Type B pancreatic cell (in vitro differentiated cells): ENCODE measurements around the gene NUP85. TPM values are rescaled to one million over a fixed set of nuclear protein-coding genes. Genes with fewer than 3 reads are reported as not detected.
A peak's percentile ranks its signal among the peaks of the same experiment; 100 is the strongest.
"Not testable (repeated sequence)": the region's sequence is repeated elsewhere in the genome, so short reads cannot be mapped to it uniquely, and the experiment has no call there.

Experiments
- DNase-seq: peaks from one replicate; pipeline ENCODE4 v3.0.0; 2021; ENCODE audit warnings: mixed read lengths; ENCODE audit not compliant: unreplicated experiment; ENCODE audit errors: extremely low spot score
- H3K27ac Mint-ChIP-seq: 2 replicates; pipeline ENCODE4 v1.8.0; 2021; ENCODE audit warnings: mild to moderate bottlenecking, mixed read lengths
- H3K27me3 Mint-ChIP-seq: 2 replicates; pipeline ENCODE4 v1.8.0; 2021; ENCODE audit warnings: mixed read lengths
- H3K36me3 Mint-ChIP-seq: 2 replicates; pipeline ENCODE4 v1.8.0; 2021; ENCODE audit warnings: mixed read lengths
- H3K4me1 Mint-ChIP-seq: one replicate; pipeline ENCODE4 v1.8.0; 2021; ENCODE audit warnings: mixed read lengths; ENCODE audit not compliant: unreplicated experiment
- H3K4me3 Mint-ChIP-seq: 2 replicates; pipeline ENCODE4 v1.8.0; 2021; ENCODE audit warnings: mild to moderate bottlenecking, mixed read lengths
- H3K9me3 Mint-ChIP-seq: 2 replicates; pipeline ENCODE4 v1.8.0; 2021; ENCODE audit warnings: mixed read lengths
- total RNA-seq: library from RNA; stranded (reverse); gene quantifications from 2 replicates; pipeline ENCODE4 v1.2.1, GENCODE V29; 2021; ENCODE audit warnings: low replicate concordance
- TF ChIP-seq, protein P1 (sequence below): fragments of 200-600 bp; sonication (generic); conservative IDR thresholded peaks from 2 replicates; pipeline ENCODE4 v1.5.0; 2021; ENCODE audit warnings: antibody characterized with exemption, mild to moderate bottlenecking

NUP85 gene
- total RNA-seq, 1 donor from 2014 or later = 84.1 TPM

DNA sequence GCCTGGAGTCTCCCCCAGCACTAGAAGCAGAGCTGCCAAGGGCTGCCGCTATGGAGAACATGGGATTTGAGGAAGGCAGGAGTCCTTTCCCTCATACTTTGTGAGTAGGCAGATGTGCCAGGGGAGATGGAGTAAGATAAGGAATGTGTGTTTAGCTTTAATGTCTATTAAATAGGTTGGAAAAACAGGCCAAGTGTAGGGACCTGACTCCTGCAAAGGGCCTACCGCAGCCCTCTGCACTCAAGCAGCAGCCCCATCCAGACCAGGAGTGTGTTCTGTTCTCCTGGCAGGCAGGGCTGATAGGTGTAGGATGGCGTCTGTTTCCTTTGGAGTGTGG lies 67.3 kb downstream of the NUP85 start:
- no peak overlapping the region for H3K27ac Mint-ChIP-seq
- DNase-seq = no peak
- peaks cover 19% of the 10 kb centered on the region for H3K4me1 Mint-ChIP-seq
- TF ChIP-seq, protein P1, sequence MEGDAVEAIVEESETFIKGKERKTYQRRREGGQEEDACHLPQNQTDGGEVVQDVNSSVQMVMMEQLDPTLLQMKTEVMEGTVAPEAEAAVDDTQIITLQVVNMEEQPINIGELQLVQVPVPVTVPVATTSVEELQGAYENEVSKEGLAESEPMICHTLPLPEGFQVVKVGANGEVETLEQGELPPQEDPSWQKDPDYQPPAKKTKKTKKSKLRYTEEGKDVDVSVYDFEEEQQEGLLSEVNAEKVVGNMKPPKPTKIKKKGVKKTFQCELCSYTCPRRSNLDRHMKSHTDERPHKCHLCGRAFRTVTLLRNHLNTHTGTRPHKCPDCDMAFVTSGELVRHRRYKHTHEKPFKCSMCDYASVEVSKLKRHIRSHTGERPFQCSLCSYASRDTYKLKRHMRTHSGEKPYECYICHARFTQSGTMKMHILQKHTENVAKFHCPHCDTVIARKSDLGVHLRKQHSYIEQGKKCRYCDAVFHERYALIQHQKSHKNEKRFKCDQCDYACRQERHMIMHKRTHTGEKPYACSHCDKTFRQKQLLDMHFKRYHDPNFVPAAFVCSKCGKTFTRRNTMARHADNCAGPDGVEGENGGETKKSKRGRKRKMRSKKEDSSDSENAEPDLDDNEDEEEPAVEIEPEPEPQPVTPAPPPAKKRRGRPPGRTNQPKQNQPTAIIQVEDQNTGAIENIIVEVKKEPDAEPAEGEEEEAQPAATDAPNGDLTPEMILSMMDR = no peak
- H3K27me3 Mint-ChIP-seq = peaks cover 3% of the 10 kb centered on the region
- H3K4me3 Mint-ChIP-seq = peak overlapping the region; percentile 72
- no peaks in the 10 kb centered on the region for H3K9me3 Mint-ChIP-seq
- peaks cover 2% of the 10 kb centered on the region for H3K36me3 Mint-ChIP-seq

DNA sequence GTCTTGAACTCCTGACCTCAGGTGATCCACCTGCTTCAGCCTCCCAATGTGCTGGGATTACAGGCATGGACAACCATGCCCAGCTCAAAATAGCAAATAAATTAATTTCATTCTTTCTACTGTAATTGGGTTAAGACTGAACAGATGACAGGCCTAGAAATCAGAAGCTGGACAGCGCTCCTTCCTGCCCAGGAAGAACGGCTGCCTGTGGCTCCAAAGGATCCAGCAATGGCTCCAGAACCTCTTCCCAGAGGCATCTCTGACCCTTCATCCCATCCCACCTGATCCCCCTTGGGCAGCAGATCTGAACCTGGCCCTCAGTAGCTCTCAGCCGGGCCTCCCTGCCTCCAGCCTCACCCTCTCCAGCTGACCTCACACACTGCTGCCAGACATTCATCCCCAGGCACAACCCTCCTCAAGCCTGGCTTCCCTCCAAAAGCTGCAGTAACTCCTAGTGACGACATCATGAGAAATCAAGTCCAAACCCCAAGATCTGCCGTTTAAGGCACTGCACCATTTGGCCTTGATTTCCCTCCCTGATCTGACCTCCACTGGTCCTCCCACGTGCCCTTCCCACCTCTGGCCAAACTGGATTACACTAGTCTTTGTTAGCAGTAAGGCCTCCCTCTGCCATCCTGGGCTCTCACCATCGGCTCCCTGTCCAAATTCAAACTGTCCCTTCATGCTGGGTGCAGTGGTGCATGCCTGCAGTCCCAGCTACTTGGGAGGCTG lies 68.7 kb downstream of the NUP85 start:
- peaks cover 2% of the 10 kb centered on the region for H3K27me3 Mint-ChIP-seq
- TF ChIP-seq, protein P1 = no peak
- no peaks in the 10 kb centered on the region for H3K9me3 Mint-ChIP-seq
- no peak for DNase-seq
- H3K27ac Mint-ChIP-seq = no peak overlapping the region
- peaks cover 3% of the 10 kb centered on the region for H3K36me3 Mint-ChIP-seq
- peaks cover 14% of the 10 kb centered on the region for H3K4me1 Mint-ChIP-seq
- H3K4me3 Mint-ChIP-seq = peak overlapping the region; percentile 35

DNA sequence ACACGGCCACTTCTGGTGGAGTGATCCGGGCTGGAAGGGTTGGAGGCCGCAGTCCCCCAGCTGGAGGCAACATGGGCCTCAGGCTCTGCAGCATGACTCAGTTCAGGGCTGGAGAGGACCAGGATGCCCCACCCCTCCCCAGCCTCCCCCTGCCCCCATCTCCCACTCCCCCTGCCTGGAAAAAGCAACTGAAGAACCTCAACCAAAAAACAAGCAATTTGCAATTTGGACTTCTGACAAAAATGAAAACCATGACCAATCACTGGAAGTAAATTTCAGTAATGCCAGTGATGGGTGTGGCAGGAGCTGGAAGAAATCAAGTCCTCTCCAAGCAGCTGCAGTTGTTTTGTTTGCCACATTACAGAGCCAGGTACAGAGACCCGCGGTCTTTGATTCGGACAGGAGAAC lies 72.2 kb downstream of the NUP85 start:
- no peak overlapping the region for H3K4me3 Mint-ChIP-seq
- DNase-seq = no peak
- H3K36me3 Mint-ChIP-seq = peaks cover 3% of the 10 kb centered on the region
- H3K27me3 Mint-ChIP-seq = no peaks in the 10 kb centered on the region
- peak overlapping the region; percentile 89 for H3K27ac Mint-ChIP-seq
- TF ChIP-seq, protein P1 = no peak
- peaks cover 4% of the 10 kb centered on the region for H3K4me1 Mint-ChIP-seq
- H3K9me3 Mint-ChIP-seq = no peaks in the 10 kb centered on the region

DNA sequence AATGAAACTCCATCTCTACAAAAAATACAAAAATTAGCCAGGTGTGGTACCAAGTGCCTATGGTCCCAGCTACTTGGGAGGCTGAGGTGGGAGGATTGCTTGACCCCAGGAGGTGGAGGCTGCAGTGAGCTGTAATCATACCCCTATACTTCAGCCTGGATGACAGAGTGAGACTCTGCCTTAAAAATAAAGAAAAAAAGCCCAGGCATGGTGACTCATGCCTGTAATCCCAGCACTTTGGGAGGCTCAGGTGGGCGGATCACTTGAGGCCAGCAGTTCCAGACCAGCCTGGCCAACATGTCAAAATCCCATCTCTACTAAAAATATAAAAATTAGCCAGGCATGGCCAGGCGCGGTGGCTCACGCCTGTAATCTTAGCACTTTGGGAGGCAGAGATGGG lies 74.7 kb downstream of the NUP85 start:
- not testable (repeated sequence) for H3K4me3 Mint-ChIP-seq, H3K9me3 Mint-ChIP-seq, DNase-seq, H3K36me3 Mint-ChIP-seq, H3K4me1 Mint-ChIP-seq, H3K27me3 Mint-ChIP-seq, H3K27ac Mint-ChIP-seq

DNA sequence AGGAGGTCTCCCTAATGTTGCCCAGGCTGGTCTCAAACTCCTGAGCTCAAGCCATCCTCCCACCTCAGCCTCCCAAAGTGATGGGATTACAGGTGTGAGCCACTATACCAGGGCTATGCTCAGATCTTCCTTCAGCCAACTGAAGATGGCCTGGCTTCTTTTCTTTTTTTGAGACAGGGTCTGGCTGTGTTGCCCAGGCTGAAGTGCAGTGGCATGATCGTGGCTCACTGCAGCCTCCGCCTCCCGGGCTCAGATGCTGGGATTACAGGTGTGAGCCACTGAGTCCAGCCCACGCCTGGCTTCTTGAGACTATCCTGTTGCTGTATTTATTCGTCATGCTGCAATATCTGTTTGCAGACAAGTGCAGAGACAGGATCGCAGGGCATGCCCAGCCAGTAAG lies 79.6 kb downstream of the NUP85 start:
- no peak for DNase-seq
- Mint-ChIP-seq H3K27me3 (no peaks in the 10 kb centered on the region), H3K27ac (no peak overlapping the region), H3K4me1 (peaks cover 10% of the 10 kb centered on the region), H3K9me3 (no peaks in the 10 kb centered on the region), H3K36me3 (peaks cover 5% of the 10 kb centered on the region), H3K4me3 (no peak overlapping the region)
- TF ChIP-seq, protein P1 = no peak

Other genes with a start within 250 kb of the NUP85 start
- 36.6 and 106 TPM in 2 replicates for gene HID1, start 232.9 kb upstream of the NUP85 start, total RNA-seq
- 34.9 and 96.2 TPM in 2 replicates for gene CDR2L, start 218.0 kb upstream of the NUP85 start, total RNA-seq
- gene MRPL58, start 193.0 kb upstream of the NUP85 start, total RNA-seq = 27.9 and 28.5 TPM in 2 replicates
- gene ATP5PD, start 158.7 kb upstream of the NUP85 start, total RNA-seq = 239 and 287 TPM in 2 replicates
- gene KCTD2, start 158.5 kb upstream of the NUP85 start, total RNA-seq = 22.3 and 26.1 TPM in 2 replicates
- 16.4 and 42.0 TPM in 2 replicates for gene SLC16A5, start 117.7 kb upstream of the NUP85 start, total RNA-seq
- gene ARMC7, start 95.7 kb upstream of the NUP85 start, total RNA-seq = 14.0 and 19.7 TPM in 2 replicates
- 33.6 and 40.7 TPM in 2 replicates for gene NT5C, start 73.9 kb upstream of the NUP85 start, total RNA-seq
- gene JPT1, start 51.2 kb upstream of the NUP85 start, total RNA-seq = 136 and 170 TPM in 2 replicates
- 465 and 602 TPM in 2 replicates for gene SUMO2, start 22.7 kb upstream of the NUP85 start, total RNA-seq
- gene GGA3, start 55.9 kb downstream of the NUP85 start, total RNA-seq = 49.7 and 64.4 TPM in 2 replicates
- gene MRPS7, start 56.2 kb downstream of the NUP85 start, total RNA-seq = 67.0 and 70.9 TPM in 2 replicates
- gene MIF4GD, start 65.6 kb downstream of the NUP85 start, total RNA-seq = 11.9 and 16.6 TPM in 2 replicates
- gene SLC25A19, start 83.8 kb downstream of the NUP85 start, total RNA-seq = 17.0 and 17.8 TPM in 2 replicates
- 65.3 and 76.0 TPM in 2 replicates for gene GRB2, start 200.0 kb downstream of the NUP85 start, total RNA-seq